H9 (cell line): ENCODE data around the gene AKR1C8. TPM values are rescaled to one million over a fixed set of nuclear protein-coding genes. Genes with fewer than 3 reads are reported as not detected.

Experiments
- DNase-seq: peaks from one replicate; pipeline ENCODE4 v3.0.0-alpha.2; 2017
- H2AFZ ChIP-seq: one replicate; pipeline ENCODE4 v1.6.1; 2013; ENCODE audit warnings: mild to moderate bottlenecking, low read length, control low read depth, moderate library complexity
- H2AK5ac ChIP-seq: 2 replicates; pipeline ENCODE4 v1.6.1; 2013; ENCODE audit warnings: low read length, control low read depth, mixed read lengths; ENCODE audit not compliant: insufficient read length
- H2BK120ac ChIP-seq: one replicate; pipeline ENCODE4 v1.6.1; 2013; ENCODE audit warnings: low read depth, mild to moderate bottlenecking, low read length, control low read depth, inconsistent platforms; ENCODE audit not compliant: poor library complexity, severe bottlenecking
- H2BK12ac ChIP-seq: 2 replicates; pipeline ENCODE4 v1.6.1; 2013; ENCODE audit warnings: low read length, control low read depth, mixed read lengths, low read depth; ENCODE audit not compliant: insufficient read length
- H2BK15ac ChIP-seq: 2 replicates; pipeline ENCODE4 v1.6.1; 2013; ENCODE audit warnings: low read depth, low read length, control low read depth
- H2BK20ac ChIP-seq: one replicate; pipeline ENCODE4 v1.6.1; 2013; ENCODE audit warnings: low read depth, mild to moderate bottlenecking, low read length, control low read depth, inconsistent platforms; ENCODE audit not compliant: poor library complexity, severe bottlenecking
- H2BK5ac ChIP-seq: 2 replicates; pipeline ENCODE4 v1.6.1; 2013; ENCODE audit warnings: low read length, control low read depth, mixed read lengths; ENCODE audit not compliant: insufficient read length
- H3K14ac ChIP-seq: 2 replicates; pipeline ENCODE4 v1.6.1; 2013; ENCODE audit warnings: low read length, control low read depth; ENCODE audit not compliant: insufficient read depth
- H3K18ac ChIP-seq: 2 replicates; pipeline ENCODE4 v1.6.1; 2013; ENCODE audit warnings: low read depth, mild to moderate bottlenecking, mixed read lengths, low read length, control low read depth; ENCODE audit not compliant: insufficient read length
- H3K23ac ChIP-seq: 2 replicates; pipeline ENCODE4 v1.6.1; 2013; ENCODE audit warnings: low read length, control low read depth, mixed read lengths, low read depth; ENCODE audit not compliant: insufficient read length
- H3K23me2 ChIP-seq: 2 replicates; pipeline ENCODE4 v1.6.1; 2013; ENCODE audit warnings: low read depth, mild to moderate bottlenecking, mixed read lengths, low read length, control low read depth; ENCODE audit not compliant: insufficient read length, poor library complexity, severe bottlenecking
- H3K27ac ChIP-seq: 2 replicates; pipeline ENCODE4 v1.5.1; 2013; ENCODE audit warnings: low read length, control low read depth, mixed read lengths, low read depth; ENCODE audit not compliant: insufficient read length
- H3K27me3 ChIP-seq: 2 replicates; pipeline ENCODE4 v1.6.1; 2013; ENCODE audit warnings: low read length, control low read depth, inconsistent platforms; ENCODE audit not compliant: insufficient read depth
- H3K4ac ChIP-seq: 2 replicates; pipeline ENCODE4 v1.6.1; 2013; ENCODE audit warnings: low read depth, mild to moderate bottlenecking, control low read depth, inconsistent platforms, low read length, moderate library complexity
- H3K4me1 ChIP-seq: 2 replicates; pipeline ENCODE4 v1.6.1; 2013; ENCODE audit warnings: low read length, control low read depth, inconsistent platforms; ENCODE audit not compliant: insufficient read depth
- H3K4me2 ChIP-seq: 2 replicates; pipeline ENCODE4 v1.6.1; 2013; ENCODE audit warnings: low read length, control low read depth, mixed read lengths; ENCODE audit not compliant: insufficient read length, insufficient read depth
- H3K56ac ChIP-seq: 2 replicates; pipeline ENCODE4 v1.6.1; 2013; ENCODE audit warnings: low read depth, mild to moderate bottlenecking, mixed read lengths, low read length, control low read depth; ENCODE audit not compliant: insufficient read length
- H3K79me1 ChIP-seq: 2 replicates; pipeline ENCODE4 v1.6.1; 2013; ENCODE audit warnings: low read depth, mild to moderate bottlenecking, moderate library complexity, low read length, control low read depth, inconsistent platforms; ENCODE audit not compliant: insufficient read depth, poor library complexity, severe bottlenecking
- H3K79me2 ChIP-seq: 2 replicates; pipeline ENCODE4 v1.6.1; 2013; ENCODE audit warnings: low read length, control low read depth, inconsistent platforms; ENCODE audit not compliant: insufficient read depth
- H3K9ac ChIP-seq: 2 replicates; pipeline ENCODE4 v1.6.1; 2013; ENCODE audit warnings: low read length, control low read depth, mixed read lengths; ENCODE audit not compliant: insufficient read length; ENCODE audit errors: extremely low read depth
- H3K9me3 ChIP-seq: one replicate; pipeline ENCODE4 v1.6.1; 2013; ENCODE audit warnings: low read depth, low read length, inconsistent platforms; ENCODE audit not compliant: control insufficient read depth
- H3T11ph ChIP-seq: one replicate; pipeline ENCODE4 v1.6.1; 2013; ENCODE audit warnings: mild to moderate bottlenecking, low read length, control low read depth, inconsistent platforms
- H4K20me1 ChIP-seq: one replicate; pipeline ENCODE4 v1.6.1; 2013; ENCODE audit not compliant: control insufficient read depth, insufficient read length, insufficient read depth
- H4K5ac ChIP-seq: 2 replicates; pipeline ENCODE4 v1.6.1; 2013; ENCODE audit warnings: low read depth, mild to moderate bottlenecking, mixed read lengths, low read length, control low read depth; ENCODE audit not compliant: insufficient read length
- H4K8ac ChIP-seq: replicated peaks from 2 replicates; pipeline ENCODE4 v1.6.1; 2013; ENCODE audit warnings: low read length, control low read depth, mixed read lengths, low read depth; ENCODE audit not compliant: insufficient read length
- H4K91ac ChIP-seq: 2 replicates; pipeline ENCODE4 v1.6.1; 2013; ENCODE audit warnings: low read depth, mild to moderate bottlenecking, moderate library complexity, mixed read lengths, low read length, control low read depth; ENCODE audit not compliant: insufficient read length
- H3K27ac Mint-ChIP-seq, 3 experiments: 2 replicates in 2 of 3; 3 replicates in 1 of 3; pipeline ENCODE4 v1.8.0; 2020 to 2021; ENCODE audit warnings: mixed read lengths in 3 of 3, mild to moderate bottlenecking in 1 of 3, moderate library complexity in 1 of 3
- H3K27me3 Mint-ChIP-seq: 2 replicates; pipeline ENCODE4 v1.8.0; 2021; ENCODE audit warnings: low read depth, mild to moderate bottlenecking, moderate library complexity, mixed read lengths
- H3K36me3 Mint-ChIP-seq, 3 experiments: 2 replicates in 2 of 3; 3 replicates in 1 of 3; pipeline ENCODE4 v1.8.0; 2020 to 2021; ENCODE audit warnings: low read depth in 3 of 3, mixed read lengths in 3 of 3; ENCODE audit not compliant: insufficient read depth in 1 of 3
- H3K4me1 Mint-ChIP-seq, 2 experiments: 2 replicates each; pipeline ENCODE4 v1.8.0; 2020; ENCODE audit warnings: mixed read lengths in 2 of 2
- H3K4me3 Mint-ChIP-seq, 2 experiments: 2 replicates in 1 of 2; 3 replicates in 1 of 2; pipeline ENCODE4 v1.8.0; 2020 to 2021; ENCODE audit warnings: mild to moderate bottlenecking in 2 of 2, mixed read lengths in 2 of 2, moderate library complexity in 1 of 2
- H3K9me3 Mint-ChIP-seq, 2 experiments: 2 replicates in 1 of 2; 3 replicates in 1 of 2; pipeline ENCODE4 v1.8.0; 2020; ENCODE audit warnings: mild to moderate bottlenecking in 2 of 2, mixed read lengths in 2 of 2, moderate library complexity in 1 of 2
- CTCF ChIP-seq: fragments of 200-600 bp; sonication (generic); conservative IDR thresholded peaks from 3 replicates; pipeline ENCODE4 v1.8.0; 2021; ENCODE audit warnings: antibody characterized with exemption, mild to moderate bottlenecking
- WGBS: extraction: QIAGEN DNeasy Blood & Tissue Kit; methylation state at CpG from one replicate; pipeline ENCODE4 v1.1.7; 2013; ENCODE audit warnings: missing lambda C conversion rate, low lambda C conversion rate, mixed read lengths; ENCODE audit not compliant: insufficient read length; ENCODE audit errors: extremely low coverage; 5-methylcytosine and 5-hydroxymethylcytosine counted together
- total RNA-seq: library from RNA; stranded (reverse); gene quantifications from 2 replicates; pipeline ENCODE4 v1.2.1, GENCODE V29; 2021

AKR1C8 gene
- total RNA-seq, 1 experiment from 2014 or later: not detected

GRCh38 chr10:5125315-5126044 lies 59.5 kb downstream of the AKR1C8 start:
- TF ChIP-seq CTCF: no peak
- H3T11ph ChIP-seq: no peak overlapping the region
- H3K9me3 Mint-ChIP-seq: peaks cover 57 to 82% of the 10 kb centered on the region in 2 experiments
- whole genome bisulfite sequencing: no CpG with 5 or more reads among the region's 3 CpGs
- no peak overlapping the region for H3K9ac ChIP-seq
- H3K79me2 ChIP-seq: no peaks in the 10 kb centered on the region
- H2BK15ac ChIP-seq: no peak overlapping the region
- peaks cover 3 to 4% (median 3%) of the 10 kb centered on the region in 3 experiments; a peak in 4 of 7 replicates for H3K36me3 Mint-ChIP-seq
- H3K4me1 Mint-ChIP-seq: no peaks in the 10 kb centered on the region
- no peak overlapping the region for H3K23ac ChIP-seq
- no peak for DNase-seq
- H2AFZ ChIP-seq: no peak overlapping the region
- no peaks in the 10 kb centered on the region for H3K79me1 ChIP-seq
- no peak overlapping the region for H2AK5ac ChIP-seq
- H3K27ac ChIP-seq: no peak overlapping the region
- H3K9me3 ChIP-seq: peaks cover 15% of the 10 kb centered on the region
- H4K5ac ChIP-seq: no peak overlapping the region
- no peak overlapping the region for H4K8ac ChIP-seq
- H3K27me3 ChIP-seq: no peaks in the 10 kb centered on the region
- no peaks in the 10 kb centered on the region for H3K23me2 ChIP-seq
- no peaks in the 10 kb centered on the region for H3K4me1 ChIP-seq
- no peak overlapping the region for H3K4me2 ChIP-seq
- no peak overlapping the region for H2BK120ac ChIP-seq
- H3K14ac ChIP-seq: no peak overlapping the region
- H3K27me3 Mint-ChIP-seq: peaks cover 2% of the 10 kb centered on the region
- no peaks in the 10 kb centered on the region for H4K20me1 ChIP-seq
- no peak overlapping the region for H2BK20ac ChIP-seq
- H3K4ac ChIP-seq: no peak overlapping the region
- no peak overlapping the region for H3K56ac ChIP-seq
- no peak overlapping the region for H3K27ac Mint-ChIP-seq
- H3K4me3 Mint-ChIP-seq: no peak overlapping the region
- no peak overlapping the region for H3K18ac ChIP-seq
- H2BK12ac ChIP-seq: no peak overlapping the region
- H4K91ac ChIP-seq: no peak overlapping the region
- H2BK5ac ChIP-seq: no peak overlapping the region
